HepG2 (cell line): ENCODE measurements around the gene GOLGB1.

Source experiments
- CTCF ChIP-seq: sonication (generic); formaldehyde crosslinking; IDR thresholded peaks from 2 replicates; pipeline ENCODE4 v1.5.0; 2020; ENCODE audit warnings: mild to moderate bottlenecking, missing genetic modification reagents, moderate library complexity
- EHMT2 ChIP-seq: fragments of 200-600 bp; sonication (generic); IDR thresholded peaks from 2 replicates; pipeline ENCODE4 v1.7.0; 2017; ENCODE audit warnings: antibody characterized with exemption, low read depth, low read length, borderline replicate concordance
- PBX3 ChIP-seq: sonication (generic); formaldehyde crosslinking; IDR thresholded peaks from 2 replicates; pipeline ENCODE4 v1.8.1; 2023; ENCODE audit warnings: missing genetic modification reagents, inconsistent platforms, borderline replicate concordance
- PRMT3 ChIP-seq: sonication (generic); formaldehyde crosslinking; IDR thresholded peaks from 2 replicates; pipeline ENCODE4 v1.8.1; 2022; ENCODE audit warnings: low read depth, mild to moderate bottlenecking, moderate library complexity, missing genetic modification reagents, borderline replicate concordance
- TGIF2 ChIP-seq: IDR thresholded peaks from 2 replicates; pipeline ENCODE4 v1.6.1; 2016; ENCODE audit warnings: control low read depth, missing compliant biosample characterization
- TIGD3 ChIP-seq: sonication (generic); formaldehyde crosslinking; IDR thresholded peaks from 2 replicates; pipeline ENCODE4 v1.5.1; 2020; ENCODE audit warnings: mild to moderate bottlenecking, missing genetic modification reagents, borderline replicate concordance
- ZNF713 ChIP-seq: sonication (generic); formaldehyde crosslinking; IDR thresholded peaks from 2 replicates; pipeline ENCODE4 v1.4.0; 2020; ENCODE audit warnings: mild to moderate bottlenecking, missing genetic modification reagents

GRCh38 chr3:121710347-121710746 is 39.2 kb downstream of the GOLGB1 start:
- TF ChIP-seq TIGD3 (CRISPR knock-in tag) (no peak), ZNF713 (CRISPR knock-in tag) (no peak), TGIF2 (CRISPR knock-in tag) (no peak), PBX3 (no peak), CTCF (no peak), EHMT2 (no peak), PRMT3 (no peak)
